KOPT-K1 (cell line): ENCODE data around the gene EVI5L.
"Not testable (repeated sequence)": the region's sequence is repeated elsewhere in the genome, so short reads cannot be mapped to it uniquely, and the experiment has no call there.

Experiments
- H3K27ac ChIP-seq: fragments of 200-600 bp; sonication (generic); 2 replicates; pipeline ENCODE4 v1.5.1; 2016; ENCODE audit warnings: antibody characterized with exemption, mild to moderate bottlenecking, low read depth, low read length; ENCODE audit not compliant: poor library complexity, severe bottlenecking
- H3K36me3 ChIP-seq: fragments of 200-600 bp; sonication (generic); 2 replicates; pipeline ENCODE4 v1.5.1; 2017; ENCODE audit warnings: antibody characterized with exemption, mild to moderate bottlenecking, low read length, moderate library complexity; ENCODE audit not compliant: insufficient read depth
- H3K9me3 ChIP-seq: fragments of 200-600 bp; sonication (generic); 2 replicates; pipeline ENCODE4 v1.5.1; 2017; ENCODE audit warnings: antibody characterized with exemption, low read length, mild to moderate bottlenecking; ENCODE audit not compliant: insufficient read depth, poor library complexity, severe bottlenecking

EVI5L gene

DNA sequence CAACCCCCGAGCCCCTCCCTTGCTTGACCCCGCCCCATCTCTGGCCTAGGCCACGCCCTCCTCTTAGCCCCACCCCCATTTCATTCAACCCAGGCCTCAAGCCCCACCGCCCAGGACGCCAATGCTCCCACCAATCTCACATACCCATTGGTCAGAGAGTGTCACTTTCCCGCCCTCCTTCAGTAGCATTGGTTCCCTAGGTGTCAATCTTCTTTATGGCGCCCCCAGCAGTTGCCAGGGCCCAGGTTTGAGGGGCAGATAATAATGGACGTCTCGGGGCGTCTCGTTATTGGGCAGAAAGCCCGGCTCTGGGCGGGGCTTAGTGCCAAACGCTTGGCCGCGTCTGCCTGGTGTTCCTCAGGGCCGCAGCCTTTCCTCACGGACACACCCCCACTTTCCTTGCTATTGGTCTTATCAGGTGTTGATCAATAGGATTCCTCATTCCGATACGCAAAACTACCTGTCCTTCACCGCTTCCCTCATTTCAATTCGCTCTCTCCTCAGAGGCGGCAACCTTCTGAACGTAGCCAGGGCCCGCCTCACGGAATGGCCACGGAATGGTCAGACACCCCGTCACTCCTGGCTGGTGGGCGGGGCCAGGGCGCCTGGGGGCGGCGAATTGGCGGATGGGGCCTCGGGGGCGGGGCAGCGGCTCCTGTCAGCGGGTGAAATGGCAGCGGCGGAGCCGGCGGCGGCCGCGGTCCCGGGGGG is at the start of gene EVI5L:
Gene EVI5L, plus strand, starts transcription at position 658 of the 711 bp plus-strand sequence. CDS start 16,325 bp downstream, outside the sequence.
- no peaks in the 10 kb centered on the region for H3K36me3 ChIP-seq
- H3K27ac ChIP-seq = peak within 1 kb of the TSS; percentile 41
- no peaks in the 10 kb centered on the region for H3K9me3 ChIP-seq

DNA sequence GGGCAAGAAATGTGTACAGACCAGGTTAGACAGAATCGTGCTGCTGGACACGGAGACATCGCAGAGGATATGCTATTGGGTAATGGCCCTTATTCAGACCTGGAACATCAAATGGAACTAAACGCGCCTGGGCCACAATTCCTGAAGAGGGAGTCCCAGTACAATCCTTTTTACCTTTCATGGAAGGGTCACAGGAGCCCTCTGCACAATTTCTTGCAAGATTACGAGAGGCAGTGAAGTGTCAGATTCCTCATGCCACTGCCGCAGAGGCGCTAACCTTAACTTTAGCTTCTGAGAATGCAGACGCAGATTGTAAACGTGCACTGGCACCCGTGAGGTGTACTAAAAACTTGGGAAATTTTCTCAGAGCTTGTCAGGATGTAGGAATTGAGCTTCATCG is 48.9 kb upstream of the EVI5L start:
- Histone ChIP-seq H3K27ac (no peak overlapping the region), H3K36me3 (no peaks in the 10 kb centered on the region), H3K9me3 (peaks cover 15% of the 10 kb centered on the region)

DNA sequence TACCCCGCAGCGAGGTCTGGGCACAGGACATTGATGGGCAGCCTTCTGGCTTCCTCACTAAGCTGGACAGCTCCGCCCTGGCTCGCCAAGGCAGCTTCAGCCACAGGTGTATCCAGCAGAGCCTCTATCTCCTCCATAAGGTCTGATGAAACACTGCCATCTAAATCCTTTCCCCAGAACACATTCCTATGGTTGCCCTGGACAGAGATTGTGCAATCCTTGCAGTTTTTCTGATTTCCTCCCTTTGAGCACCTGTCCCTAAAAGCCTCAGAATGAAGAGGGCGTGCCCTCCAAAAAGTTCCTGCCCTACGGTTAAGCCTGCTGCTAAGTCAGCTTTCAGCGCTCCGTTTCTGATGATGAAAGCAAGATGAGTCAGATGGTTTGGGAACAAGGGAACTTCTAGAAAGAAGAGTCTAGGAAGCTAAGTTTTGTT is 46.0 kb upstream of the EVI5L start:
- Histone ChIP-seq H3K27ac (no peak overlapping the region), H3K36me3 (no peaks in the 10 kb centered on the region), H3K9me3 (peaks cover 15% of the 10 kb centered on the region)

DNA sequence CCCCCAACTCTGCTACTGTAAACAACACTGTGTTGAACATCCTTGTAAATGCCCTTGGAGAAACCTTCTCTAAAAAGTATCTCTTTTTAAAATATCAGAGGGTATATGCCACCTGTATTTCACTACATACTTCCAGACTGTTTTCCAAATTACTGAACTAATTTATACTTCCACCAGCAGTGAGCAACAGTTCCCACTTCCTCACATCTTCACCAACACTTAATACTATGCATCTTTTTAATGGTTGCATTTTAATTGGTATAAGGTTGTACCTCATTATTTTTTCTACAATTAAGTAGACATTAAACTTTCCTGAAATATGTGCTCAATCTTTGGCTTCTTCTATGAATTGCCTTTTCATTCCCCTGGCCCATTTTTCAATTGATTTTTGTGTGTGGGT is 45.2 kb upstream of the EVI5L start:
- Histone ChIP-seq H3K27ac (no peak overlapping the region), H3K9me3 (peaks cover 8% of the 10 kb centered on the region), H3K36me3 (no peaks in the 10 kb centered on the region)

DNA sequence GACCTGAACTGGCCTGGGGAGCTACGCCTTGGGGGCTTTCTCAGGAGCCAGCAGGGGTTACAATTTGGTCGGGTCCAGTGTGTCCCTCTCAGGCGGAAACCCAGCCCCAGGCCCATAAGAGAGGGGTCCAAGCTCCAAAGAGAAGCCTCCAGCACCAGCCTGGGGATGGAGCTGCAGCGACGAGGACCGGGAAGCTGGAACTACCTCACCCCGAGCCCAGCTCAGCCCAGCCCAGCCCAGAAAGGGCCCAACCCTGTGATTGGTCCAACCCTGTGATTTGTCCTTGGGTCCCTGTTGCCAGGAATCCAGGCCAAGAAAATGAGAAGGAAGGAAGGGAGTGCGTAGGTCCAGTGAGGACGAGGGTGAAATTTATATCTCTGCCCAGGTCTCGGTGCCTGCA is 42.9 kb upstream of the EVI5L start:
- Histone ChIP-seq H3K36me3 (no peaks in the 10 kb centered on the region), H3K27ac (no peak overlapping the region), H3K9me3 (peaks cover 4% of the 10 kb centered on the region)

DNA sequence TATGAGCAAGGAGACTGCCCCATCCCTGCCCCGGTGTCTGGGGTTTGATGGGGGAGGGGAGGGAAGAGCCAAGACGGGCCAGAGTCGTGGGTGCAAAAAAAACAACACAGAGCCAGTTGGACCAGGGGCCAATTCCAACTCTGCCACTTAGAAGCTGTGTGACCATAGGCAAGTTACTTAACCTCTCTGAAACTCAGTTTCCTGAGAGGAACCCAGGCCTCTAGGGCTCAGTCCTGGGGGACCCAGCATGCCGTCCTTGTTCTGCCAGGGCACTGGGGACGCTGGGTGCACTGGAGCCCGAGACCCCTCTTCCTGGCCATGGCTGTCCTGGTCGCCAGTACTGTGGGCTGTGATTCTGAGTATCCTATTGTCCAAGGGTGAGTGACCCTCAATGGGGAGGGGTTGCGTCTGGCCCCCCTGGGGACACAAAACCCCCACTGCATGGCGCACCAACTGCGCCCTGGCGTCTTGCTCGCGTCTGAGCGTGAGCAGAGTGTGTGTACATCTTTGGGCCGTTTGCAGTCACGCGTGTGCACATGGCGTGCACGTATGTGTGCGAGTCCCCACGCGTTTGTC is 42.3 kb upstream of the EVI5L start:
- no peaks in the 10 kb centered on the region for H3K36me3 ChIP-seq

DNA sequence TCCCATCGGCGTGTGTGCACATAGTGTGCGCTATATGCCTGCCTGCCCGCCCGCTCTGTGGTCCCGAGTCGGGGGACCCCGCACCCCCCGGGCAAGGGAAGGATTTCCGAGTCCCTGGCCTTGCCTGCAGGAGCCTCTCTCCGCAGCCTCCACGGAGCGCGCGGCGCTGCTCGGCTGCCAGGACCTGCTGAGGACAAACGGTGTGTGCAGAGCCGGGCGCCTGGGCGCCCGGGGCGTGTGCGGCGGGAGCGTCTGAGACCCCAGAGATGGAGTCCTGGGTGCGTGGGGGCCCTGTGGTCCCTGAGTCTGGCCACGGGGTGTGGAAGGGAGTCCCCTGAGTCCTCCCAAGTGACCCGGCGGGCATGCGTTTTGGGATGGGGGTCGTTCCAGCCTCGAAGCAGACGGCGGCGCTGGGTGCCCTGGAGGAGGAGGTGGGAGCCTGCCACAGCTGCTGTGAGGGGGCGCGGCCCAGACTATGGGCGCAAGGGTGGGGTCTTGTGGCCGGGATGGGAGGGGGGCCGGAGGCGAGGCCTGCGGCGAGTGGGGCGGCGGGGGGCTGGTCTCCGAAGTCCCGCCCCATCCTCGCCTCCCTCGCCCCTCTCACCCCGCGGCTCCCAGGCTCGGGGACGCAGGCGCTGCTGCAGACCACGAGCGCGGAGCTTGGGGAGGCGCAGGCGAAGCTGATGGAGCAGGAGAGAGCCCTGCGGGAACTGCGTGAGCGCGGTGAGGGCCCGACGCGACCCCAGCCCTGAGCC is 41.7 kb upstream of the EVI5L start:
- no peaks in the 10 kb centered on the region for H3K36me3 ChIP-seq
- no peak overlapping the region for H3K27ac ChIP-seq

More for the DNA sequence above, 42.3 kb upstream of the EVI5L start:
- Histone ChIP-seq H3K9me3 (peaks cover 4% of the 10 kb centered on the region), H3K27ac (no peak overlapping the region)

DNA sequence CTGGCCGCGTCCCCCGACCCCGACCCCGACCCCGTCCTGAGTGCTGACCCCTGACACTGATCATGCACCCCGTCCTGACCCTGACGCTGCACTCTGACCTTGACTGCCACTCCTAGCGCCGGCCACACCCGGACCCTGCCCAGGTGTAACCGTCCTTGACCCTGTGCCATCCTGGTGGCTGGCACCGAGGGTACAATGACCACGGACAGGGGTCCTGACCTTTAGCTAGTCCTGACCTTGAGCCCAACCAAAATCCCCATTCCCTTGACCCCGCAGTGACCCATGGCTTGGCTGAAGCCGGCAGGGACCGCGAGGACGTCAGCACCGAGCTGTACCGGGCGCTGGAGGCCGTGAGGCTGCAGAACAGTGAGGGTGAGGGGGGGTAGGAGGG is 41.1 kb upstream of the EVI5L start:
- H3K9me3 ChIP-seq = peaks cover 8% of the 10 kb centered on the region
- H3K27ac ChIP-seq = no peak overlapping the region
- no peaks in the 10 kb centered on the region for H3K36me3 ChIP-seq

More for the DNA sequence above, 41.7 kb upstream of the EVI5L start:
- peaks cover 4% of the 10 kb centered on the region for H3K9me3 ChIP-seq

DNA sequence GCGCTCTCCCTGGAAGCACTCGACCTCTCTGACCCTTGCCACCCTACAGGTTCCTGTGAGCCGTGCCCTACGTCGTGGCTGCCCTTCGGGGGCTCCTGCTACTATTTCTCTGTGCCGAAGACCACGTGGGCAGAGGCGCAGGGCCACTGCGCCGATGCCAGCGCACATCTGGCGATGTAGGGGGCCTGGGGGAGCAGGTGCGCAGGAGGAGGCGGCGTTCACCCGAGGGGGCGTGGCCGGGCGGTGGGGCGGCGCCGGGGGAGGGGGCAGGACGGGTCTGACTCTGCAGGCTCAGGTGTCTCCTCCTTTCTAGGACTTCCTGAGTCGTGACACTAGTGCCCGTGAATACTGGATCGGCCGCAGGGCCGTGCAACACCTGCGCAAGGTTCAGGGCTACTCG is 40.6 kb upstream of the EVI5L start:
- Histone ChIP-seq H3K9me3 (peaks cover 8% of the 10 kb centered on the region), H3K36me3 (no peaks in the 10 kb centered on the region)

DNA sequence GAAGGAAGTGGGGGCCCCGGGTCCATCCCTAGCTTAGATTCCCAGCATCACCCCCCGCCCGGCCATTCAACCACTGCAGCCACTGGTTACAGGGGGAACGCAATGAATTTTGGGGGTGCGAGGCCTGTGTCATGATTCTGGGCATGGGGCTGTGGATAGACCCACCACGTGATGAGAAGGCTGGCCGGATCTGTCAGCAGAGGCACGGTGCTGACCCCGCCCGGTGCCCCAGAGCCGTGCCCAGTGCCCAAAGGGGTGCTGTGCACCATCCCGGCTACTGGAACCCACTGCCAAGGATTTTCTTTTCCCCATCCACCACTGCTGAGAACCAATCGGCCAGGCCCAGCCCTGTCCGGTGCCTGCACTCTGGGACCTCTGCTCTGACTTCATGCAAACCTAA is 39.6 kb upstream of the EVI5L start:
- Histone ChIP-seq H3K27ac (no peak overlapping the region), H3K36me3 (no peaks in the 10 kb centered on the region), H3K9me3 (peaks cover 4% of the 10 kb centered on the region)

More for the DNA sequence above, 40.6 kb upstream of the EVI5L start:
- H3K27ac ChIP-seq = no peak overlapping the region

DNA sequence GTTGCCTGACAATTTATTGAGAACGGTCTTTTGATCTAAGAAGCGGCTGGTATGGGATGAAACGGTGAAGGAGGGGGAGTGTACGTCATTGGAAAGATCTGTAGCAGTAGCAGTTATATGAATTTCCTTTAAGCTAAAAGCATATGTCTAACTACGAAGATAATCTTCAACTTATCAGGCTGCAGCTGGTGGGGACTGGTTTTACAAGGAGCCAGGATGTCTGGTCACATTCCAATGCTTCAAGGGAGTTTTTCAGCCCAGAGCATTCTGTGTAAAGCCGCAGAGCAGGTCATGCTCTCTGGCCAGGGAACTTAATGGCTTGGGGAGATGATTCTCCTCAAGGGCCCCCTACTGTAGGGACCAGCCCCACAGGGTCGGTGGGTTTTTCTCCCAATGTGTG is 37.7 kb upstream of the EVI5L start:
- Histone ChIP-seq H3K36me3 (no peaks in the 10 kb centered on the region), H3K9me3 (peaks cover 4% of the 10 kb centered on the region), H3K27ac (no peak overlapping the region)

DNA sequence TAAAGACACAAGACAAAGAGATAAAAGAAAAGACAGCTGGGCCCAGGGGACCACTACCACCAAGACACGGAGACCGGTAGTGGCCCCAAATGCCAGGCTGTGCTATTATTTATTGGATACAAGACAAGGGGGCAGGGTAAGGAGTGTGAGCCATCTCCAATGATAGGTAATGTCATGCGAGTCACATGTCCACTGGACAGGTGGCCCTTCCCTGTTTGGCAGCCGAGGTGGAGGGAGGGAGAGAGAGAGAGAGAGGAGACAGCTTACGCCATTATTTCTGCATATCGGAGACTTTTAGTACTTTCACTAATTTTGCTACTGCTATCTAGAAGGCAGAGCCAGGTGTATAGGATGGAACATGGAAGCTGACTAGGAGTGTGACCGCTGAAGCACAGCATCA is 37.3 kb upstream of the EVI5L start:
- H3K9me3 ChIP-seq, H3K27ac ChIP-seq, H3K36me3 ChIP-seq: not testable (repeated sequence)

DNA sequence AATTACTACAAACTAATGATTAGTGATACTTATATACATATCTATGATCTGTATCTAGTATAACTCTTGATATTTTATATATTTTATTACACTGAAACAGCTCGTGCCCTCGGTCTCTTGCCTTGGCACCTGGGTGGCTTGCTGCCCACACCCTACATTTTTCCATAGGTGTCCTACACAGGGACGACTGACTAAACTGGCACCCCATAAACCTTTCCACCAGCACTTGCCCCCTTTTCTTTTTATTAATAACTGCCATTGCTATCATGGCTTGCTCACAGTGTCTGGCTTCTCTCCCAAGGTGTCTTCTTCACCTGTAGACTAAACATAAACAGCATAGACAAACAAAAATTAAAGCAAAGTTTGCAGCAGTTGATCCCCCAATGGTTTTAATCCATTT is 36.5 kb upstream of the EVI5L start:
- H3K9me3 ChIP-seq = peaks cover 4% of the 10 kb centered on the region
- H3K27ac ChIP-seq = no peak overlapping the region
- H3K36me3 ChIP-seq = no peaks in the 10 kb centered on the region

DNA sequence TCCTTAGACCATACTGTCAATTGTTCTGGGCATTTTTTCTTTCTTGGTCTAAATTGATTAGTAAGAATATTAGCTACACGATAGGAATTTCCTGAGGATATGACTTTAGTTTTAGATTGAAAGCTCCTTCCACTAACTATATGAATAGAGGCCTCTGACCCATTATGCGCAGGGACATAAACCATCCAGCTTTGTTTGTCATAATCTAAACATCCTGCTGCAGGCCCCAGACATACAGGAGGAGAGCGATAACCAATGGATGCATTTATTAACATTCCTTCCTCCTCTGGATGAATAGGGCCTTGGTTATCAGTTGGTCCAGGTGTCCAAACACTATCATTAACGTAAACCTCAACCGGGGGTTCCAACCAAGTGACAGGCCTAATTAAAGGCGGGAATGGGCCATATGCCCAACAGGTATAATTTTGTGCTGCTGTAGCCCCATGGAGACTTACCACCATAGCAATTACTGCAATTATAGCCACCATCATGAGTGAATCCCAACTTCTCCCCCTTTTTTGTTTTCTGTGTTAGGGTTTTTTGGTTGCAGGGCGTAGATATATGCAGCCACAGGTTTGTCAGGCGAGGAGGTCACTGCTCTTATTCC is 34.4 kb upstream of the EVI5L start:
- Histone ChIP-seq H3K27ac (no peak overlapping the region), H3K9me3 (peaks cover 4% of the 10 kb centered on the region), H3K36me3 (no peaks in the 10 kb centered on the region)

DNA sequence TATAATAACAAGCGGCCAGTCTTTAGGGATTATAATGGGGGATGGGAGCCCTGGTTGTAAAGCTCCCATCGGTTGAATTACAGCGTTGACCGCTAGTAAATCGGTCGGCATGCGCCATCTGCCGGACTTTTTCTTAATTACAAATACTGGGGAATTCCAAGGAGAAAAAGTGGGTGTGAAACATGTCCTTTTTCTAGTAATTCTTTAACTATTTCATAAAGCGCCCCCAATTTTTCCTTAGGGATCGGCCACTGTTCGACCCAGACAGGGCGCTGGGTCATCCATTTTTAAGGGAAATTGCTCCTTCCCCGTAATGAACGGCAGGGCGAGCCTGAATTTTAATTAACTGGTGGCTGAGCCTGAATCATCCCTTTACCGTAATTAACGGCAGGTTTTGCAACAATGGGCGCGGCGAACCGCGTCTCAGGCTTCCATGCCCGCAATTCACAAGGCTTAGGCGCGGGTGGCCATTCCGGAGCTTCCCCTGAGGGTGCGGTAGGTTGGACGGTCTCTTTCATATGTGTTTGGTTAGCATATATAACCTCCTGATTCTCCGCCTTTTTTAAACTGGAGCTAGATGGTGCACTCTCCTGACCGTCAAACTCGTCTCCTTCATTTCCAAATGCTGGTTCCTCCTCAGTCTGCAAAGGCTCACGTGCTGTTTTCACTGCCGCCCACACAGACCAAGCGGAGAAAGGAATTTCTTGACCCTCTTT is 30.2 kb upstream of the EVI5L start:
- Histone ChIP-seq H3K9me3 (peaks cover 6% of the 10 kb centered on the region), H3K36me3 (no peaks in the 10 kb centered on the region), H3K27ac (no peak overlapping the region)
